HEK293 (cell line): Measurements from ENCODE around the gene CEND1.
A peak's percentile ranks its signal among the peaks of the same experiment; 100 is the strongest.

Experiments
- CTCF ChIP-seq: fragments of 450-650 bp; formaldehyde crosslinking; IDR thresholded peaks from 2 replicates; pipeline ENCODE4 v1.5.1; 2016; ENCODE audit warnings: missing biosample characterization, missing genetic modification characterization
- ZNF404 ChIP-seq: fragments of 450-650 bp; formaldehyde crosslinking; IDR thresholded peaks from 2 replicates; pipeline ENCODE4 v1.5.1; 2017; ENCODE audit warnings: missing biosample characterization, missing genetic modification characterization
- ZSCAN30 ChIP-seq: fragments of 450-650 bp; IDR thresholded peaks from 2 replicates; pipeline ENCODE4 v1.5.1; 2018; ENCODE audit warnings: missing biosample characterization, mild to moderate bottlenecking, missing genetic modification characterization, moderate library complexity

DNA sequence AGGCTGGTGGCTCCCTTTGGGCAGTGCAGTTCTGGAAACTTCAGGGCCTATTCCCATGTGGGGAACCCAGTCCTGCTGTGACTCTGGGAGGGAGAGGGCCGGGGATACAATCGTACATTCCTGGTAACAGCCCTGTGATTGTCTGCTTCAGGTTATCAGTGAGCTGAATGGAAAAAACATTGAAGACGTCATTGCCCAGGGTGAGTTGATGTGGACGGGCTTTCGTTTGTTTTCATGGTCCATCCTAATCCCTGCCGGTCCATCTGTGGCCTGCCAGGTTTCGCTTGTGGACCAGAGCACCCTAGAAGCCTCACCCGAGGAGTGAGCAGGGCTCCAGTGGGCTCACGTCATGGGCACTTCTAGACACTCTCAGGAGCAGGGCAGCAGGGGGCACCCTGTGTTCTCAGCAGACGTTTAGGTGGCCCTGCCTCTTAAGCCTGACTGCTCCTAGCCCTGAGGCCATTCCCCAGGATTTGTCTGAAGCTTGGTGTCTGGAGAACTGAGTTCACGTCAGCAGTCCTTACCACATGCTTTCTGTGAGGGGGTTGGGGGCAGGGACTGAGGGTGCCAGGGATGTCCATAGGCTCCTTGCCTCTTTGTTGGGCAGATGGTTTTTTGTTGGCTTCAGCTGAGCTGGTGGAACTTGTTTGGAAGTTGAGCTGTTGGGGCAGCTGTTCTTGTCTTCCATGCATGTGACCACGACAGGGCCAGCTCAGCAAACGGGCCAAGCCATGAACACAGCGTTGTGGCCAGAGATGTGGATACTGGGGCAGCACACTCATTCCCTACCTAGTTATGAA lies 21.8 kb upstream of the CEND1 start:
- TF ChIP-seq ZNF404 (tag by site-specific recombination) = no peak
- 0 out of 2 replicates have a peak, but pooled peaks have one; percentile 37 for TF ChIP-seq CTCF
- no peak for TF ChIP-seq ZSCAN30 (tag by site-specific recombination)
